ENCODE data around the gene TMSB4Y. TPM values are rescaled to one million over a fixed set of nuclear protein-coding genes. Genes with fewer than 3 reads are reported as not detected.

The TMSB4Y gene
- total RNA-seq (not detected), polyA plus RNA-seq (1 to 10 TPM in 1 of 4 donors, not detected in 3; 2.3 TPM)

DNA sequence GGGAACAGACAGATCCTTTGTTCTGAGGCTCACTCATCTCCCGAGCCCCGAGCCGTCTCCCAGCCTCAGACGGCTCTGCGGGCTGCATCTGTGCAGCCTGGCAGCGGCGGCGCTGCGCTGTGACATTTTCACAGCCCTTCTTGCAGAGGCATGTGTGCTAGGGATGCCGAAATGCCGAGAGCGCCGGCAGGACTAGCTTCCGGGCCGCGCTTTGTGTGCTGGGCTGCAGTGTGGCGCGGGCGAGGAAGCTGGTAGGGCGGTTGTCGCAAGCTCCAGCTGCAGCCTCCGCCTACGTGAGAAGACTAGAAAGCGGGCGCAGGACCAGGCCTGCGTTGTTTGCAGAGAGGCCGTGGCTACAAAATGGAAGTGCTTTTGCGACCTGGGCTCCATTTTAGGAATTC lies at the start of gene TMSB4Y:
Gene TMSB4Y (plus strand): TSS at position 332 of the 401 bp plus-strand sequence.
- Histone ChIP-seq H3K36me3 (ENCODE audit: control insufficient read depth, insufficient read depth, low read length) (no peaks in the 10 kb centered on the region), H3K4me3 (ENCODE audit: low read depth, low read length) (peak within 1 kb of the TSS; percentile 86), H3K27me3 (ENCODE audit: control insufficient read depth, insufficient read depth, low read length) (no peaks in the 10 kb centered on the region), H3K4me1 (ENCODE audit: control insufficient read depth, insufficient read depth, low read length, poor library complexity, severe bottlenecking) (no peaks in the 10 kb centered on the region), H3K27ac (ENCODE audit: insufficient read depth, low read length, poor library complexity, severe bottlenecking) (peak within 1 kb of the TSS; percentile 76), H3K9me3 (ENCODE audit: control insufficient read depth in 2 of 2, low read length in 2 of 2) (no peaks in the 10 kb centered on the region)
- peaks cover 0 to 10% (median 2%) of the 10 kb centered on the region in 4 donors for H3K4me1 Mint-ChIP-seq
- peak within 1 kb of the TSS in 1 of 4 donors; percentile 99 for H3K4me3 Mint-ChIP-seq
- H3K27me3 Mint-ChIP-seq, result peaks cover 5% of the 10 kb centered on the region
- DNase-seq (peak in 1 of 3 donors; percentile 40), ATAC-seq (ENCODE audit: low read depth in 2 of 2) (peak; percentile 87 to 89)
- H3K9me3 Mint-ChIP-seq, result no peaks in the 10 kb centered on the region
- peak within 1 kb of the TSS in 1 of 3 donors; percentile 96 for H3K27ac Mint-ChIP-seq
- H3K36me3 Mint-ChIP-seq, result no peaks in the 10 kb centered on the region

DNA sequence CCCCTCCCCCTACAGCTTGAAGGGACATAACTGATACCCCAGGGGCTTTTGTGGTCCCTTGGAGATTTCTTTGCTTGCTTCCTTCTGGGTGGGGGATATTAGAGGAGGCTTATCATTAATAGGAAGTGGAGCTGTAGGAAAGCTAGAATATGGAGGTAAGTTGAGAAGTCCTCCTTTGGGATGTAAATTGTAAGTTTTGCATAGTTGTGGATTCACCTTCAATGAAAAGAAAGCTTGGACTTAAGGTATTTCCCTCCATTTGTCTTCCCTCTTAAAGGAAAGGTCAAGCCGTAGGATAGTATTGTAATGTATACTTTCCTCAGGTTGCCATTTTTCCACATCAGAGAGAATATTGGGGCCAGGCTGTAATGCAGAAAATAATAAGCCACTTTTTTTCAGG lies 39.5 kb upstream of the TMSB4Y start:
- peaks cover 0 to 1% (median 0%) of the 10 kb centered on the region in 7 donors for H3K9me3 Mint-ChIP-seq
- Histone ChIP-seq H3K36me3 (ENCODE audit: control insufficient read depth, insufficient read depth, low read length) (no peaks in the 10 kb centered on the region), H3K4me3 (ENCODE audit: low read depth, low read length) (no peak overlapping the region), H3K27ac (ENCODE audit: insufficient read depth, low read length, poor library complexity, severe bottlenecking) (no peak overlapping the region), H3K4me1 (ENCODE audit: control insufficient read depth, insufficient read depth, low read length, poor library complexity, severe bottlenecking) (no peaks in the 10 kb centered on the region), H3K9me3 (ENCODE audit: control insufficient read depth in 2 of 2, low read length in 2 of 2) (no peaks in the 10 kb centered on the region), H3K27me3 (ENCODE audit: control insufficient read depth, insufficient read depth, low read length) (no peaks in the 10 kb centered on the region)
- no peaks in the 10 kb centered on the region for H3K36me3 Mint-ChIP-seq
- no peak for DNase-seq
- ATAC-seq (ENCODE audit: low read depth in 2 of 2), result no peak
- peaks cover 1% of the 10 kb centered on the region for H3K27me3 Mint-ChIP-seq
- no peak overlapping the region for H3K27ac Mint-ChIP-seq
- H3K4me3 Mint-ChIP-seq, result no peak overlapping the region
- H3K4me1 Mint-ChIP-seq, result no peaks in the 10 kb centered on the region

DNA sequence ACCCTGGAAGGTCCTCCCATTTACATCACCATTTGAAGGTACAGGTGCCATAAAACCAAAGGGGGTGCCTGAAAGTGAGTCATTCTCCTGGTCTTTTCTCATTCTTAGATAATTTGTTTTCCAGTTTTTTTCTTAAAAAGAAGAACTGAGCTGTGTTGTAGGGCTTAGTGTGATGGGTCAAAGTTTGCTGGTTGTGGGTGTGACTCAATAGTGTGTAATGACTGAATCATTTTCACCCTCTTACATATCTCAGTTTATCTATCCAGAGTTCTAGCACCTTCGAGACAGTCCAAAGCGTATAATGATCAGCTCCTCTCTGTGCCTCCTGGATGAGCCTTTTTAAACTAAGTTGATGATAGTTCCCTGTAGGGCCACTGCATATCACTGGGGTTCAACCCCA lies 32.6 kb upstream of the TMSB4Y start:
- H3K4me3 ChIP-seq (ENCODE audit: low read depth, low read length), result no peak overlapping the region
- DNase-seq (no peak), ATAC-seq (ENCODE audit: low read depth in 2 of 2) (no peak)
- H3K36me3 ChIP-seq (ENCODE audit: control insufficient read depth, insufficient read depth, low read length), result no peaks in the 10 kb centered on the region
- no peaks in the 10 kb centered on the region for H3K27me3 Mint-ChIP-seq
- H3K9me3 ChIP-seq (ENCODE audit: control insufficient read depth in 2 of 2, low read length in 2 of 2), result peaks cover 0 to 7% of the 10 kb centered on the region in 2 experiments
- H3K4me3 Mint-ChIP-seq, result no peak overlapping the region
- no peak overlapping the region for H3K27ac Mint-ChIP-seq
- no peaks in the 10 kb centered on the region for H3K4me1 Mint-ChIP-seq
- no peaks in the 10 kb centered on the region for H3K27me3 ChIP-seq (ENCODE audit: control insufficient read depth, insufficient read depth, low read length)
- H3K27ac ChIP-seq (ENCODE audit: insufficient read depth, low read length, poor library complexity, severe bottlenecking), result no peak overlapping the region
- peaks cover 0 to 2% (median 0%) of the 10 kb centered on the region in 7 donors for H3K9me3 Mint-ChIP-seq
- H3K36me3 Mint-ChIP-seq, result no peaks in the 10 kb centered on the region
- H3K4me1 ChIP-seq (ENCODE audit: control insufficient read depth, insufficient read depth, low read length, poor library complexity, severe bottlenecking), result no peaks in the 10 kb centered on the region

DNA sequence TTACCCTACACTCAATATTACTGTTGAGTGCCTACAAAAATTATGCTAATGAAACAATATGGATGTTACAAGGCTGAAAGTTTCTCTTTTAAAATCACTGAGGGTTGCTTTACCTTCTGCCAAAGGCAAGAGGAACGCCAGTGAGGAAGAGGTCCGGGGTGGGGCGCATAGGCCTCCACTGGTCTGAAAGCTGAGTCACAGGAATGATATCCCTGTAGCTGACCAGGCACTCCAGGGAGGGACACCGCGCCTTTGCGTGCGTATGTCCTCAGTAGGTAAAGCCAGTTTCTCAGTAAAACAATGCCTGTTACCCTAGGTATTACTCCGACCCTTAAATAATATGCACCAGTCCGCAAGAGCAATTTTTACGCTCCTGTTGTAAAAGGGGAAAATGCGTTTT lies 1.4 kb upstream of the TMSB4Y start:
- Mint-ChIP-seq H3K27me3 (peaks cover 5% of the 10 kb centered on the region), H3K4me3 (peak overlapping the region in 1 of 4 donors; percentile 43), H3K27ac (no peak overlapping the region), H3K4me1 (peaks cover 0 to 10% (median 2%) of the 10 kb centered on the region in 4 donors), H3K9me3 (no peaks in the 10 kb centered on the region), H3K36me3 (no peaks in the 10 kb centered on the region)
- no peak for DNase-seq
- Histone ChIP-seq H3K27ac (ENCODE audit: insufficient read depth, low read length, poor library complexity, severe bottlenecking) (no peak overlapping the region), H3K27me3 (ENCODE audit: control insufficient read depth, insufficient read depth, low read length) (no peaks in the 10 kb centered on the region), H3K4me1 (ENCODE audit: control insufficient read depth, insufficient read depth, low read length, poor library complexity, severe bottlenecking) (no peaks in the 10 kb centered on the region), H3K9me3 (ENCODE audit: control insufficient read depth in 2 of 2, low read length in 2 of 2) (no peaks in the 10 kb centered on the region), H3K4me3 (ENCODE audit: low read depth, low read length) (no peak overlapping the region), H3K36me3 (ENCODE audit: control insufficient read depth, insufficient read depth, low read length) (no peaks in the 10 kb centered on the region)
- no peak for ATAC-seq (ENCODE audit: low read depth in 2 of 2)

DNA sequence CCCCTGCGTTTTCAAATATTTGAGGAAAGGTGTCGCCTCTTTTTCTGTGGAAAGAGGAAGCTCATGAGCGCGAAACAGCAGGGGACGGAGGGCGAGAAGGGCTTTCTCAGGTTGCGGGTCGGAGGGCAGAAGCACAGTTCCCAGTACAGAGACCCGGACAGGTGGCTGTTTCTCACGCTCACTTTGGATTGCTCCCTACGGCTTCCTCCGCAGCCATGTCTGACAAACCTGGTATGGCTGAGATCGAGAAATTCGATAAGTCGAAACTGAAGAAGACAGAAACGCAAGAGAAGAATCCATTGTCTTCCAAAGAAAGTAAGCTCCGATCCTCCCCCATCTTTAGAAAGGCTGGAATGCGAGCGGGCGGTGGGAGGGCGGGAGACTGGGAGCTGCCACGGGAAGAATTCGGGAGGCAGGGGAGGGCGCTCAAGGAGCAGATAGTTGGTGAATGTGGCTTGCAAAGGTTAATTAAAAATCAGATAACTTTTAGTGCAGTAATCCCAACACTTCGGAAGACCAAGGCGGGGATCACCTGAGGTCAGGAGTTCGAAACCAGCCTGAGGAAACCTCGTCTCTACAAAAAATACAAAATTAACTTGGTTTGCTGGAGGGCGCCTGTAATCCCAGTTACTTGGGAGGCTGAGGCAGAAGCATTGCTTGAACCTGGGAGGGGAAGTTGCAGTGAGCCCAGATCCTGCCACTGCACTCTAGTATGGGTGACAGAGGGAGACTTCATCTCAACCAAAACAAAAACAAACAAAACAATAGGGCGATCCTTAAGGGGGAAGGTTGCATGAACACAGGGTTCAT lies 627 bp downstream of the TMSB4Y start:
- H3K36me3 Mint-ChIP-seq, result no peaks in the 10 kb centered on the region
- H3K4me1 Mint-ChIP-seq, result peaks cover 0 to 10% (median 2%) of the 10 kb centered on the region in 4 donors
- DNase-seq (no peak), ATAC-seq (ENCODE audit: low read depth in 2 of 2) (no peak)
- H3K27ac ChIP-seq (ENCODE audit: insufficient read depth, low read length, poor library complexity, severe bottlenecking), result peak overlapping the region; percentile 76
- H3K36me3 ChIP-seq (ENCODE audit: control insufficient read depth, insufficient read depth, low read length), result no peaks in the 10 kb centered on the region
- H3K27ac Mint-ChIP-seq, result peak overlapping the region in 1 of 3 donors; percentile 96
- no peaks in the 10 kb centered on the region for H3K9me3 Mint-ChIP-seq
- H3K27me3 ChIP-seq (ENCODE audit: control insufficient read depth, insufficient read depth, low read length), result no peaks in the 10 kb centered on the region
- H3K9me3 ChIP-seq (ENCODE audit: control insufficient read depth in 2 of 2, low read length in 2 of 2), result no peaks in the 10 kb centered on the region
- no peaks in the 10 kb centered on the region for H3K4me1 ChIP-seq (ENCODE audit: control insufficient read depth, insufficient read depth, low read length, poor library complexity, severe bottlenecking)
- H3K4me3 Mint-ChIP-seq, result peak overlapping the region in 1 of 4 donors; percentile 99
- H3K27me3 Mint-ChIP-seq, result peaks cover 5% of the 10 kb centered on the region
- H3K4me3 ChIP-seq (ENCODE audit: low read depth, low read length), result peak overlapping the region; percentile 86

DNA sequence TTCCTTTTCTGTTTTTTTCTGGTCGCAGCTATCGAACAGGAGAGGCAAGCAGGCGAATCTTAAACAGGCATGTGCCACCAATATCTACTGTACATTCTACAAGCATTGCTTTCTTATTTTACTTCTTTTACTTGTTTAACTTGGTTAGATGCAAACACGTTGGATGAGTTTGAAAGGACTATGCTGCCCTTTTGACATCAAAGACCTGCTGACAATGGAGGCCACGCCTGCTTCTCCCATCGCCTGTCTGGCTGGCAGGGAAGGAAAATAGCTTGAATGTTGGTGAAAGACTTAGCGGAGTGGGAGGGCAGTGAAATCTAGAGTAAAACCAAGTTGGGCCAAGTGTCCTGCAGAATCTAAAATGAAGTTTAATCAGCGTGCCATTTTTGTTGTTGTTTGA lies 1.5 kb downstream of the TMSB4Y start:
- no peak overlapping the region for H3K27ac ChIP-seq (ENCODE audit: insufficient read depth, low read length, poor library complexity, severe bottlenecking)
- Mint-ChIP-seq H3K27me3 (peaks cover 5% of the 10 kb centered on the region), H3K4me3 (peak overlapping the region in 1 of 4 donors; percentile 99), H3K9me3 (no peaks in the 10 kb centered on the region), H3K36me3 (no peaks in the 10 kb centered on the region), H3K4me1 (peaks cover 0 to 10% (median 2%) of the 10 kb centered on the region in 4 donors), H3K27ac (no peak overlapping the region)
- H3K9me3 ChIP-seq (ENCODE audit: control insufficient read depth in 2 of 2, low read length in 2 of 2), result no peaks in the 10 kb centered on the region
- H3K4me3 ChIP-seq (ENCODE audit: low read depth, low read length), result peak overlapping the region; percentile 86
- no peaks in the 10 kb centered on the region for H3K27me3 ChIP-seq (ENCODE audit: control insufficient read depth, insufficient read depth, low read length)
- H3K36me3 ChIP-seq (ENCODE audit: control insufficient read depth, insufficient read depth, low read length), result no peaks in the 10 kb centered on the region
- ATAC-seq (ENCODE audit: low read depth in 2 of 2) (no peak), DNase-seq (no peak)
- H3K4me1 ChIP-seq (ENCODE audit: control insufficient read depth, insufficient read depth, low read length, poor library complexity, severe bottlenecking), result no peaks in the 10 kb centered on the region

DNA sequence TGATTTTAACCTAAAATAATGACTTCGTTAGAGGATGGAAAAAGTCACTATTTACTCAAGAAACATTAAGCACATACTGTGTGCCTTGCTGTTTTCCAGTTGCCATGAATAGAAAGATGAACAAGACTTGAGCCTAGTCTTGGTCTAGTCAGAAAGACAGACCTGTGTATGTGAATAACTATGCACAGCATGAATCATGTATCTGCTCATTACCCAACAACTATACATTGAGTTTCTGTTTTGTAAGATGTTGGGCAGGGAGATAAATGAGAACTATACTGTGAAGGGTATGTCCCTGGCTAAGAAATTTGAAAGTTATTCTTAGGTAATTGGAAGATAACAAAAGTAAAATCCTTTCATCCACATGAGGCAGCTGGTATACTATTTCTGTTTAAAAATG lies 4.3 kb downstream of the TMSB4Y start:
- no peak for ATAC-seq (ENCODE audit: low read depth in 2 of 2)
- H3K4me1 ChIP-seq (ENCODE audit: control insufficient read depth, insufficient read depth, low read length, poor library complexity, severe bottlenecking), result no peaks in the 10 kb centered on the region
- Mint-ChIP-seq H3K27me3 (peaks cover 5% of the 10 kb centered on the region), H3K36me3 (no peaks in the 10 kb centered on the region), H3K27ac (no peak overlapping the region), H3K4me3 (no peak overlapping the region), H3K4me1 (peaks cover 0 to 10% (median 2%) of the 10 kb centered on the region in 4 donors), H3K9me3 (no peaks in the 10 kb centered on the region)
- DNase-seq, result no peak
- no peaks in the 10 kb centered on the region for H3K36me3 ChIP-seq (ENCODE audit: control insufficient read depth, insufficient read depth, low read length)
- no peak overlapping the region for H3K27ac ChIP-seq (ENCODE audit: insufficient read depth, low read length, poor library complexity, severe bottlenecking)
- no peaks in the 10 kb centered on the region for H3K27me3 ChIP-seq (ENCODE audit: control insufficient read depth, insufficient read depth, low read length)
- no peaks in the 10 kb centered on the region for H3K9me3 ChIP-seq (ENCODE audit: control insufficient read depth in 2 of 2, low read length in 2 of 2)
- H3K4me3 ChIP-seq (ENCODE audit: low read depth, low read length), result no peak overlapping the region

DNA sequence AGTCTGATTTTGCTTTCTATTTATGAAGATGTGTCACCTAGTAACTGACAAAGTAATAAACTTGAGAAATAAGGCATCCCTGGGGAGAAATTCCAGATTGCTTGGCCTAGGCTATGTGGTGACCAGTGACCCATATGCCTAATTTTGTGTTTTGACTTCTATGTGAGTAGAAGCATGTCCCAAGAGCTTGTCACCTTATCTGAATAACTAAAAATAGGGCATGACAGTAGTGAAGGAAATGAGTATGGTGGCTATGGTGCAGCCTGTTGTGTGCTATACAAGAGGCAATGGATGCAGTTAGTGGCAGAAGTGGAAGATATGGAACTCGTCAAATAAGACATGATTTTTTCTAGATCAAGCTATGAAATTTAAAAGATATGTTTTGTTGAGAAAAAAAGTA lies 15.3 kb downstream of the TMSB4Y start:
- no peak overlapping the region for H3K4me3 ChIP-seq (ENCODE audit: low read depth, low read length)
- Mint-ChIP-seq H3K27ac (no peak overlapping the region), H3K27me3 (no peaks in the 10 kb centered on the region), H3K36me3 (no peaks in the 10 kb centered on the region), H3K9me3 (no peaks in the 10 kb centered on the region), H3K4me1 (no peaks in the 10 kb centered on the region), H3K4me3 (no peak overlapping the region)
- no peaks in the 10 kb centered on the region for H3K36me3 ChIP-seq (ENCODE audit: control insufficient read depth, insufficient read depth, low read length)
- H3K27me3 ChIP-seq (ENCODE audit: control insufficient read depth, insufficient read depth, low read length), result no peaks in the 10 kb centered on the region
- no peak overlapping the region for H3K27ac ChIP-seq (ENCODE audit: insufficient read depth, low read length, poor library complexity, severe bottlenecking)
- DNase-seq (no peak), ATAC-seq (ENCODE audit: low read depth in 2 of 2) (no peak)
- H3K4me1 ChIP-seq (ENCODE audit: control insufficient read depth, insufficient read depth, low read length, poor library complexity, severe bottlenecking), result no peaks in the 10 kb centered on the region
- no peaks in the 10 kb centered on the region for H3K9me3 ChIP-seq (ENCODE audit: control insufficient read depth in 2 of 2, low read length in 2 of 2)

Measured in CD4-positive, CD25-positive, alpha-beta regulatory T cell (primary cell).